Smooth muscle cell (in vitro differentiated cells): Measurements from ENCODE around the gene APBB1. TPM values are rescaled to one million over a fixed set of nuclear protein-coding genes. Genes with fewer than 3 reads are reported as not detected.

Experiments
- DNase-seq: peaks from one replicate; lab custom pipeline; 2025; ENCODE audit not compliant: unreplicated experiment; lab: John Stamatoyannopoulos, UW
- H2AFZ ChIP-seq: fragments of 200-600 bp; sonication (generic); 2 replicates; pipeline ENCODE4 v1.6.0; 2016; ENCODE audit warnings: antibody characterized with exemption, low read depth, mild to moderate bottlenecking
- H3F3A ChIP-seq: fragments of 200-600 bp; sonication (generic); 2 replicates; pipeline ENCODE4 v1.6.0; 2017; ENCODE audit warnings: antibody characterized with exemption, low read depth
- H3K27ac ChIP-seq: fragments of 200-600 bp; sonication (generic); 2 replicates; pipeline ENCODE4 v1.5.1; 2016; ENCODE audit warnings: low read depth, mild to moderate bottlenecking
- H3K27me3 ChIP-seq: fragments of 200-600 bp; sonication (generic); 2 replicates; pipeline ENCODE4 v1.6.1; 2016; ENCODE audit warnings: low read depth, mild to moderate bottlenecking
- H3K36me3 ChIP-seq: fragments of 200-600 bp; sonication (generic); 2 replicates; pipeline ENCODE4 v1.5.1; 2016; ENCODE audit warnings: low read depth
- H3K4me1 ChIP-seq: fragments of 200-600 bp; sonication (generic); 2 replicates; pipeline ENCODE4 v1.5.1; 2016; ENCODE audit warnings: low read depth
- H3K4me2 ChIP-seq: fragments of 200-600 bp; sonication (generic); 2 replicates; pipeline ENCODE4 v1.6.0; 2016; ENCODE audit warnings: mild to moderate bottlenecking
- H3K4me3 ChIP-seq: fragments of 200-600 bp; sonication (generic); 2 replicates; pipeline ENCODE4 v1.5.1; 2016; ENCODE audit warnings: mild to moderate bottlenecking
- H3K79me2 ChIP-seq: fragments of 200-600 bp; sonication (generic); 2 replicates; pipeline ENCODE4 v1.6.0; 2016; ENCODE audit warnings: low read depth, mild to moderate bottlenecking
- H3K9ac ChIP-seq: fragments of 200-600 bp; sonication (generic); 2 replicates; pipeline ENCODE4 v1.6.0; 2016; ENCODE audit warnings: low read depth
- H3K9me3 ChIP-seq: fragments of 200-600 bp; sonication (generic); replicated peaks from 2 replicates; pipeline ENCODE4 v1.5.1; 2016; ENCODE audit warnings: low read depth
- H4K20me1 ChIP-seq: fragments of 200-600 bp; sonication (generic); 2 replicates; pipeline ENCODE4 v1.6.0; 2016; ENCODE audit warnings: low read depth
- WGBS: methylation state at CpG from one replicate; pipeline ENCODE4 v1.1.7; 2016; ENCODE audit warnings: low lambda C conversion rate; 5-methylcytosine and 5-hydroxymethylcytosine counted together
- polyA plus RNA-seq: library from polyadenylated mRNA; unstranded; fragments of >200 nt; fragmentation: Nextera tagmentation; extraction: Ambion mirVana; gene quantifications from 2 replicates; pipeline ENCODE4 v1.2.1, GENCODE V29; 2016
- total RNA-seq: library from RNA; depleted of rRNA; stranded (reverse); fragments of >200 nt; gene quantifications from 2 replicates; pipeline ENCODE4 v1.2.3, GENCODE V29; 2014
- TF ChIP-seq, protein P1 (sequence below): fragments of 200-600 bp; sonication (generic); IDR thresholded peaks from 2 replicates; pipeline ENCODE4 v1.5.1; 2017; ENCODE audit warnings: borderline replicate concordance, mild to moderate bottlenecking, antibody characterized with exemption; ENCODE audit not compliant: insufficient read depth, poor library complexity, severe bottlenecking

The APBB1 gene
- total and polyA plus RNA-seq, 2 experiments from 2014 or later: 36.7 to 64.2 TPM

- Histone ChIP-seq H3K9ac (no peak overlapping the region), H3K27me3 (no peaks in the 10 kb centered on the region), H3K9me3 (no peaks in the 10 kb centered on the region), H2AFZ (no peak overlapping the region), H3K27ac (no peak overlapping the region), H3K79me2 (no peaks in the 10 kb centered on the region), H3K36me3 (no peaks in the 10 kb centered on the region), H3K4me2 (peak overlapping the region; percentile 93), H3K4me1 (peaks cover 9% of the 10 kb centered on the region), H3F3A (no peaks in the 10 kb centered on the region), H4K20me1 (no peaks in the 10 kb centered on the region), H3K4me3 (no peak overlapping the region)
- WGBS: 96% methylated on average over 15 of the region's 18 CpGs
- no peak for DNase-seq
- TF ChIP-seq, protein P1, sequence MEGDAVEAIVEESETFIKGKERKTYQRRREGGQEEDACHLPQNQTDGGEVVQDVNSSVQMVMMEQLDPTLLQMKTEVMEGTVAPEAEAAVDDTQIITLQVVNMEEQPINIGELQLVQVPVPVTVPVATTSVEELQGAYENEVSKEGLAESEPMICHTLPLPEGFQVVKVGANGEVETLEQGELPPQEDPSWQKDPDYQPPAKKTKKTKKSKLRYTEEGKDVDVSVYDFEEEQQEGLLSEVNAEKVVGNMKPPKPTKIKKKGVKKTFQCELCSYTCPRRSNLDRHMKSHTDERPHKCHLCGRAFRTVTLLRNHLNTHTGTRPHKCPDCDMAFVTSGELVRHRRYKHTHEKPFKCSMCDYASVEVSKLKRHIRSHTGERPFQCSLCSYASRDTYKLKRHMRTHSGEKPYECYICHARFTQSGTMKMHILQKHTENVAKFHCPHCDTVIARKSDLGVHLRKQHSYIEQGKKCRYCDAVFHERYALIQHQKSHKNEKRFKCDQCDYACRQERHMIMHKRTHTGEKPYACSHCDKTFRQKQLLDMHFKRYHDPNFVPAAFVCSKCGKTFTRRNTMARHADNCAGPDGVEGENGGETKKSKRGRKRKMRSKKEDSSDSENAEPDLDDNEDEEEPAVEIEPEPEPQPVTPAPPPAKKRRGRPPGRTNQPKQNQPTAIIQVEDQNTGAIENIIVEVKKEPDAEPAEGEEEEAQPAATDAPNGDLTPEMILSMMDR: no peak
Observed at GRCh38 chr11:6391537-6392134, 27.3 kb downstream of the APBB1 start.

DNA sequence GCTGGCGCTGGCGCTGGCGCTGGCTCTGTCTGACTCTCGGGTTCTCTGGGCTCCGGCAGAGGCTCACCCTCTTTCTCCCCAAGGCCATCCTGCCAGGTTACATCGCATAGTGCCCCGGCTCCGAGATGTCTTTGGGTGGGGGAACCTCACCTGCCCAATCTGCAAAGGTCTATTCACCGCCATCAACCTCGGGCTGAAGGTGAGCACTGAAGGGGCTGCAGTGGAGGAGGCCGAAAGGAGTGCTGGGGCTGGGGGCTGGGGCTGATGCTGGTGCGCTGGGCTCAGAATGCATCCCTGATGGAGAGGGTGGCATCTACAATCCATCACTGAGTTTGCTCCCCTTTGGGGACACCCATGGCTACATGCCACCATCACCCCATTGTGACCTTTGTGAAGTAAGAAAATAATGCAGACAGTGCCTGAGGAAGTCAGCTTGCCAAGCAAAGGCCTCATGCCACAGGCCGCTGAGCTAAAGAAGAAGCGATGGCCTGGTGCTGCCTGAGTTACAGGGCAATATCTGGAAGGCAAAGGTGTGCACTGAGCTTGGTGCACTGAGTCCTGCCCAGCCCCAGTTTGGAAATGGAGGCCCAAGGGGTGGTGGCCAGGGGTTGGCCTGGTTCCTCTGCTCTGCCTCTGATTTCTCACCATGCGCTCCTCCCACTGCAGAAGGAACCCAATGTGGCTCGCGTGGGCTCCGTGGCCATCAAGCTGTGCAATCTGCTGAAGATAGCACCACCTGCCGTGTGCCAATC is 28.0 kb downstream of the APBB1 start:
- Histone ChIP-seq H3K27ac (peak overlapping the region; percentile 89), H3K4me3 (peak overlapping the region; percentile 75), H3K9ac (peak overlapping the region; percentile 82), H4K20me1 (no peaks in the 10 kb centered on the region), H3F3A (no peaks in the 10 kb centered on the region), H3K4me1 (peaks cover 9% of the 10 kb centered on the region), H3K9me3 (no peaks in the 10 kb centered on the region), H2AFZ (peak overlapping the region; percentile 31), H3K27me3 (no peaks in the 10 kb centered on the region), H3K79me2 (no peaks in the 10 kb centered on the region), H3K36me3 (no peaks in the 10 kb centered on the region), H3K4me2 (peak overlapping the region; percentile 93)
- 55% methylated on average over 19 of the region's 19 CpGs for WGBS
- TF ChIP-seq, protein P1: no peak
- DNase-seq: no peak

DNA sequence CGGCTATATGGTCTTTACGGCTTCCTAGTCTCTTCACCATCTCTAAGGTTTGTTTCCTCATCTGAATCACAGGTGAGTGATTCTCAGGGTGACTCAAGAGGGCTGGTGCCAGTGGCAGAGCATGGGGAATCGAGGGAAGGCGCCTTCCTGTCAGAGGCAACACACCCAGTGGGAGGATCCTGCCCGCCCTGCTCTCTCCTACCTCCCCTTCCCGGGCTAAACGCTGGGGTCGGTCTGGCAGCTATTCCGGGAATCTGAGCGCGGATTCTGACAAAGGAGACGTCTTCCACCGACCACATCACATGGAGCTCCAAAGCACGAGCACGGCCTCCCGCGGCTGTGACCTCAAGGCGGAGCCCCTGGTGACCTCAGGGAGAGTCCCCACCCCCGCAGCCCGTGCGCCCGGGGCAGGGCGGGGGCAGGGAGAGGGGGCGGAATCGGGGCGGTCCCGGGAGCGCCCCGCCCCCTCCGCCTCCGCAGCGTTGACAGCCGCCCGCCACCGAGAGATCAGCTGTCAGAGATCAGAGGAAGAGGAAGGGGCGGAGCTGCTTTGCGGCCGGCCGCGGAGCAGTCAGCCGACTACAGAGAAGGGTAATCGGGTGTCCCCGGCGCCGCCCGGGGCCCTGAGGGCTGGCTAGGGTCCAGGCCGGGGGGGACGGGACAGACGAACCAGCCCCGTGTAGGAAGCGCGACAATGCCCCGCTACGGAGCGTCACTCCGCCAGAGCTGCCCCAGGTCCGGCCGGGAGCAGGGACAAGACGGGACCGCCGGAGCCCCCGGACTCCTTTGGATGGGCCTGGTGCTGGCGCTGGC is 28.8 kb downstream of the APBB1 start, which contains the start of gene SMPD1:
Gene SMPD1 (plus strand): TSS at position 570 of the 813 bp plus-strand sequence. CDS start 125 bp downstream, at position 695.
- DNase-seq: peak; percentile 80
- TF ChIP-seq, protein P1: no peak
- H3K79me2 ChIP-seq: no peaks in the 10 kb centered on the region
- H3K36me3 ChIP-seq: no peaks in the 10 kb centered on the region
- peak within 1 kb of the TSS; percentile 93 for H3K4me2 ChIP-seq
- H3K4me3 ChIP-seq: peak within 1 kb of the TSS; percentile 75
- no peaks in the 10 kb centered on the region for H3K27me3 ChIP-seq
- H3F3A ChIP-seq: no peaks in the 10 kb centered on the region
- peak within 1 kb of the TSS; percentile 57 for H2AFZ ChIP-seq
- 1% methylated on average over 44 of the region's 63 CpGs for WGBS
- H3K4me1 ChIP-seq: peaks cover 9% of the 10 kb centered on the region
- H3K9me3 ChIP-seq: no peaks in the 10 kb centered on the region
- no peaks in the 10 kb centered on the region for H4K20me1 ChIP-seq
- H3K27ac ChIP-seq: peak within 1 kb of the TSS; percentile 89
- H3K9ac ChIP-seq: peak within 1 kb of the TSS; percentile 82
